ENCODE results near the gene DGKB.

Gene DGKB

DNA sequence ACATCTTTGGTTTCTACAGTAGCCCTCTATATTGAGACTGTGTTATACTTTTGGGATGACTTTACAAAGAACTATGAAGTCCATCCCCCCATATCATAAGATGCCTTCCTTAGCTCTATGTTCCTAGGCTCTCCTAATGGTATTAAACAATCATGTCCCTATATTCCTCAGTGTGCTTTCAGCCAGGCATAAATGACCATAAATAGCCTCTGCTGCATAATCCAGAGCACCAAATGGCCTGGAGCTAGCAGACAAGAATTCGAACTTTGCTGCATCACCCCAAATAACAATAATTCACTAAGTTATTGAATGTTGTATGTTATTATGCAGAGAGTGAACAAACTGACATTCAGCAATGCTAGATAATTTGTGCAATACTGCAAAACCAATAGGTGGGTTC, 405.2 kb downstream of the DGKB start:
- Histone ChIP-seq H3K36me3 (no peaks in the 10 kb centered on the region), H3K4me1 (ENCODE audit: control insufficient read depth in 1 of 2, insufficient read depth in 1 of 2, low read depth in 1 of 2, low read length in 1 of 2) (no peaks in the 10 kb centered on the region), H3K27ac (no peak overlapping the region), H3K4me3 (ENCODE audit: low read depth in 1 of 2, low read length in 1 of 2) (no peak overlapping the region), H3K9me3 (no peaks in the 10 kb centered on the region), H3K27me3 (no peaks in the 10 kb centered on the region)
- TF ChIP-seq CTCF (IDR thresholded peaks at IDR 0.05), result no peak

GRCh38 chr7:14495633-14496032, 406.9 kb downstream of the DGKB start:
- no peaks in the 10 kb centered on the region for H3K9me3 ChIP-seq
- H3K36me3 ChIP-seq, result no peaks in the 10 kb centered on the region
- no peak overlapping the region for H3K27ac ChIP-seq
- no peaks in the 10 kb centered on the region for H3K4me1 ChIP-seq (ENCODE audit: control insufficient read depth in 1 of 2, insufficient read depth in 1 of 2, low read depth in 1 of 2, low read length in 1 of 2)
- H3K4me3 ChIP-seq (ENCODE audit: low read depth in 1 of 2, low read length in 1 of 2), result no peak overlapping the region
- H3K27me3 ChIP-seq, result no peaks in the 10 kb centered on the region
- TF ChIP-seq CTCF (IDR thresholded peaks at IDR 0.05), result no peak

DNA sequence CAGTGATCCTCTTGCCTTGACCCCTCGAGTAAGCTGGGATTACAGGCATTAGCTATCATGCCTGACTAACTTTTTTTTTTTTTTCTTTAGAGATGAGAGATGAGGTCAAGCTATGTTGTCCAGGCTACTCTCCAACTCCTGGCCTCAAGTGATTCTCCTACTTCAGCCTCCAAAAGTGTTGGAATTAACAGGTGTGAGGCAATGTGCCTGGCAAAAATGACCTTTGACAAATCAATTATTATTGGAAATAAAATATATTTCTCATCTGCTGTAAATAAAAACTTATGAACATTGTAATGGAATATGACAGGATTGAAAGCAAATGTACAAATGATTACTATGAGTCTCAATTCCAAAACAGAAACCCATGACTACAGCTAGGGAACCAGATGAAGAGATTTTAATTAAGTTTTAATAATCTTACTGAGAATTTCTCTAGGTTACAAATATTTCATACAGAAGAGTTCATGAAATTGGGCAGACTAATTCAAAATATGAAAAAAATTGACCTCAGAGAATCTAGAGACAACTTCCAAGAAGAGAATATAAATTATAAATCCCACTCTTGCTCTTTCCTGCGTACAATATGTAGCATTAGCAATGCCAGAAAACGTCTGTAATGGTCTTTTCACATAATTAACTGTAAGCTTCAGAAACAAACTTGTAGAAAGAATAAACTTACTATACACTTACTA, 414.7 kb downstream of the DGKB start:
- Histone ChIP-seq H3K27ac (no peak overlapping the region), H3K36me3 (no peaks in the 10 kb centered on the region), H3K9me3 (no peaks in the 10 kb centered on the region), H3K4me3 (ENCODE audit: low read depth in 1 of 2, low read length in 1 of 2) (no peak overlapping the region), H3K4me1 (ENCODE audit: control insufficient read depth in 1 of 2, insufficient read depth in 1 of 2, low read depth in 1 of 2, low read length in 1 of 2) (no peaks in the 10 kb centered on the region), H3K27me3 (no peaks in the 10 kb centered on the region)
- no peak for TF ChIP-seq CTCF (IDR thresholded peaks at IDR 0.05)

- Histone ChIP-seq H3K4me1 (ENCODE audit: control insufficient read depth in 1 of 2, insufficient read depth in 1 of 2, low read depth in 1 of 2, low read length in 1 of 2) (no peaks in the 10 kb centered on the region), H3K9me3 (no peaks in the 10 kb centered on the region), H3K36me3 (no peaks in the 10 kb centered on the region), H3K27ac (no peak overlapping the region), H3K4me3 (ENCODE audit: low read depth in 1 of 2, low read length in 1 of 2) (no peak overlapping the region), H3K27me3 (no peaks in the 10 kb centered on the region)
- TF ChIP-seq CTCF (IDR thresholded peaks at IDR 0.05), result no peak
Observed at GRCh38 chr7:14483663-14484062, 418.9 kb downstream of the DGKB start.

DNA sequence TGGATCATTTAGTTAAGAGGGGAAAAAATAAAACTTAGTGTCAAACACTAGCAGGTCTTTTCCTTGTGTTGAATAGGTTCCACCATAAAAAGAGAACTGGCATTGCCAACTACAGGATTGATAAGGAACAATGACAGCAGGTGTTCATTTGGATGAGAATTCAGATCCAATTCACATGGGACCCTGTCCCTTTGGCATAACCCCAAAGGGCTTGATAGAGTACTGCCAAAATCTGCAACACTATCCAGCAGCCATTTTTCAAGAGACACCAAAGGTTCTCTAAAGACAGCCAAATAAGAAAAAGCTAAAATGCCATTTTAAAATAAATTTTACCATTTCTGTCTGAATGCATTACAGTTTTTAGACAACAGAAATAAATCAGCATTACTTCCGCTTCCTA, 422.3 kb downstream of the DGKB start:
- Histone ChIP-seq H3K9me3 (no peaks in the 10 kb centered on the region), H3K36me3 (no peaks in the 10 kb centered on the region), H3K4me3 (ENCODE audit: low read depth in 1 of 2, low read length in 1 of 2) (no peak overlapping the region), H3K4me1 (ENCODE audit: control insufficient read depth in 1 of 2, insufficient read depth in 1 of 2, low read depth in 1 of 2, low read length in 1 of 2) (no peaks in the 10 kb centered on the region), H3K27ac (no peak overlapping the region), H3K27me3 (no peaks in the 10 kb centered on the region)
- TF ChIP-seq CTCF (IDR thresholded peaks at IDR 0.05), result no peak
